OCI-LY1 (cell line): ENCODE measurements around the gene ZFHX3.

Experiments
- EZH2 ChIP-seq: fragments of 200-600 bp; sonication (generic), shearing (Covaris generic); IDR thresholded peaks from 2 replicates; pipeline ENCODE4 v1.8.0; 2017; ENCODE audit warnings: borderline replicate concordance, mixed run types, mild to moderate bottlenecking, antibody characterized with exemption, low read length, moderate library complexity, mixed read lengths
- TF ChIP-seq, protein P1 (sequence below): fragments of 200-600 bp; sonication (generic), shearing (Covaris generic); IDR thresholded peaks from 2 replicates; pipeline ENCODE4 v1.5.1; 2017; ENCODE audit warnings: mild to moderate bottlenecking, antibody characterized with exemption, low read length, moderate library complexity, mixed read lengths

DNA sequence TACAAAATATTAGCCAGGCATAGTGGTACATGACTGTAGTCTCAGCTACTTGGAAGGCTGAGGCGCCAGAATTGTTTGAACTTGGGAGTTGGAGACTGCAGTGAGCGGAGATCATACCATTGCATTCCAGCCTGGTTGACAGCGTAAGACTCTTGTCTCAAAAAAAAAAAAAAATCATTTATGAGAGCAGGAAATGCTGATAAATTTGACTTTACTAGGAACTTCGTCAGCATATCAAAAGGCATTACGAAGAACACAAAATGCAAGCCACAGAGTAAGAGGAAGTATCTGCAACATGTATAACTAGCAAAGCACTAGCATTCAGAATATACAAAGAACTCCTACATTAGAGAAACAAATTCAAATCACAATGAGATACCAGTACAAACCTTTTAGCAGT, 279.3 kb downstream of the ZFHX3 start:
- TF ChIP-seq, protein P1, sequence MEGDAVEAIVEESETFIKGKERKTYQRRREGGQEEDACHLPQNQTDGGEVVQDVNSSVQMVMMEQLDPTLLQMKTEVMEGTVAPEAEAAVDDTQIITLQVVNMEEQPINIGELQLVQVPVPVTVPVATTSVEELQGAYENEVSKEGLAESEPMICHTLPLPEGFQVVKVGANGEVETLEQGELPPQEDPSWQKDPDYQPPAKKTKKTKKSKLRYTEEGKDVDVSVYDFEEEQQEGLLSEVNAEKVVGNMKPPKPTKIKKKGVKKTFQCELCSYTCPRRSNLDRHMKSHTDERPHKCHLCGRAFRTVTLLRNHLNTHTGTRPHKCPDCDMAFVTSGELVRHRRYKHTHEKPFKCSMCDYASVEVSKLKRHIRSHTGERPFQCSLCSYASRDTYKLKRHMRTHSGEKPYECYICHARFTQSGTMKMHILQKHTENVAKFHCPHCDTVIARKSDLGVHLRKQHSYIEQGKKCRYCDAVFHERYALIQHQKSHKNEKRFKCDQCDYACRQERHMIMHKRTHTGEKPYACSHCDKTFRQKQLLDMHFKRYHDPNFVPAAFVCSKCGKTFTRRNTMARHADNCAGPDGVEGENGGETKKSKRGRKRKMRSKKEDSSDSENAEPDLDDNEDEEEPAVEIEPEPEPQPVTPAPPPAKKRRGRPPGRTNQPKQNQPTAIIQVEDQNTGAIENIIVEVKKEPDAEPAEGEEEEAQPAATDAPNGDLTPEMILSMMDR, result no peak
- no peak for TF ChIP-seq EZH2
